HEK293 (cell line): ENCODE measurements around the gene GAPVD1.

Experiments
- HOXD13 ChIP-seq: sonication (generic); formaldehyde crosslinking; IDR thresholded peaks from 2 replicates; pipeline ENCODE4 v1.8.0; 2022; ENCODE audit warnings: missing genetic modification reagents, borderline replicate concordance
- KLF16 ChIP-seq: fragments of 450-650 bp; formaldehyde crosslinking; IDR thresholded peaks from 2 replicates; pipeline ENCODE4 v1.5.1; 2017; ENCODE audit warnings: missing biosample characterization, missing genetic modification characterization
- KLF17 ChIP-seq: fragments of 450-650 bp; formaldehyde crosslinking; IDR thresholded peaks from 2 replicates; pipeline ENCODE4 v1.5.1; 2016; ENCODE audit warnings: missing biosample characterization, missing genetic modification characterization
- PBX3 ChIP-seq: sonication (generic); formaldehyde crosslinking; IDR thresholded peaks from 2 replicates; pipeline ENCODE4 v1.8.1; 2022; ENCODE audit warnings: mild to moderate bottlenecking, moderate library complexity, missing genetic modification reagents
- SP3 ChIP-seq: fragments of 450-650 bp; formaldehyde crosslinking; IDR thresholded peaks from 2 replicates; pipeline ENCODE4 v1.5.1; 2016; ENCODE audit warnings: missing biosample characterization, missing genetic modification characterization
- ZBTB7A ChIP-seq: fragments of 450-650 bp; formaldehyde crosslinking; IDR thresholded peaks from 2 replicates; pipeline ENCODE4 v1.5.1; 2016; ENCODE audit warnings: low read depth, missing biosample characterization, missing genetic modification characterization
- ZFP69B ChIP-seq: fragments of 450-650 bp; formaldehyde crosslinking; IDR thresholded peaks from 2 replicates; pipeline ENCODE4 v1.5.1; 2016; ENCODE audit warnings: missing biosample characterization, missing genetic modification characterization
- ZNF133 ChIP-seq: fragments of 450-650 bp; formaldehyde crosslinking; IDR thresholded peaks from 2 replicates; pipeline ENCODE4 v1.5.1; 2016; ENCODE audit warnings: missing biosample characterization, missing genetic modification characterization
- ZNF146 ChIP-seq: fragments of 450-650 bp; formaldehyde crosslinking; IDR thresholded peaks from 2 replicates; pipeline ENCODE4 v1.5.1; 2016; ENCODE audit warnings: missing biosample characterization, missing genetic modification characterization
- ZNF184 ChIP-seq: fragments of 450-650 bp; IDR thresholded peaks from 2 replicates; pipeline ENCODE4 v1.5.1; 2018; ENCODE audit warnings: missing biosample characterization, mild to moderate bottlenecking, missing genetic modification characterization
- ZNF214 ChIP-seq: fragments of 450-650 bp; formaldehyde crosslinking; IDR thresholded peaks from 2 replicates; pipeline ENCODE4 v1.5.1; 2017; ENCODE audit warnings: missing biosample characterization, mild to moderate bottlenecking, missing genetic modification characterization, borderline replicate concordance
- ZNF350 ChIP-seq: fragments of 450-650 bp; formaldehyde crosslinking; IDR thresholded peaks from 2 replicates; pipeline ENCODE4 v1.5.0; 2017; ENCODE audit warnings: missing biosample characterization, mild to moderate bottlenecking, missing genetic modification characterization
- ZNF354C ChIP-seq: fragments of 450-650 bp; formaldehyde crosslinking; IDR thresholded peaks from 2 replicates; pipeline ENCODE4 v1.5.1; 2016; ENCODE audit warnings: missing biosample characterization, missing genetic modification characterization, low read depth, borderline replicate concordance
- ZNF362 ChIP-seq: fragments of 450-650 bp; formaldehyde crosslinking; IDR thresholded peaks from 2 replicates; pipeline ENCODE4 v1.5.1; 2016; ENCODE audit warnings: missing biosample characterization, missing genetic modification characterization
- ZNF514 ChIP-seq: fragments of 450-650 bp; formaldehyde crosslinking; IDR thresholded peaks from 2 replicates; pipeline ENCODE4 v1.5.1; 2016; ENCODE audit warnings: missing biosample characterization, missing genetic modification characterization
- ZNF518A ChIP-seq: fragments of 450-650 bp; formaldehyde crosslinking; conservative IDR thresholded peaks from 2 replicates; pipeline ENCODE4 v1.5.1; 2016; ENCODE audit warnings: low read depth, missing biosample characterization, missing genetic modification characterization
- ZNF529 ChIP-seq: fragments of 450-650 bp; formaldehyde crosslinking; IDR thresholded peaks from 2 replicates; pipeline ENCODE4 v1.5.1; 2017; ENCODE audit warnings: missing genetic modification characterization, missing biosample characterization; ENCODE audit not compliant: insufficient replicate concordance
- ZNF544 ChIP-seq: fragments of 450-650 bp; formaldehyde crosslinking; IDR thresholded peaks from 2 replicates; pipeline ENCODE4 v1.5.0; 2017; ENCODE audit warnings: missing biosample characterization, missing genetic modification characterization
- ZNF571 ChIP-seq: fragments of 450-650 bp; formaldehyde crosslinking; IDR thresholded peaks from 2 replicates; pipeline ENCODE4 v1.5.0; 2017; ENCODE audit warnings: missing biosample characterization, missing genetic modification characterization
- ZNF623 ChIP-seq: fragments of 450-650 bp; formaldehyde crosslinking; IDR thresholded peaks from 2 replicates; pipeline ENCODE4 v1.5.1; 2016; ENCODE audit warnings: missing biosample characterization, missing genetic modification characterization
- ZSCAN4 ChIP-seq: fragments of 450-650 bp; formaldehyde crosslinking; IDR thresholded peaks from 2 replicates; pipeline ENCODE4 v1.5.1; 2017; ENCODE audit warnings: missing biosample characterization, missing genetic modification characterization
- TF ChIP-seq, protein P1 (sequence below): fragments of 450-650 bp; formaldehyde crosslinking; IDR thresholded peaks from 2 replicates; pipeline ENCODE4 v1.5.1; 2016; ENCODE audit warnings: missing biosample characterization, missing genetic modification characterization
- TF ChIP-seq, protein P2 (sequence below): fragments of 450-650 bp; formaldehyde crosslinking; IDR thresholded peaks from 2 replicates; pipeline ENCODE4 v1.5.1; 2016; ENCODE audit warnings: missing biosample characterization, missing genetic modification characterization

The GAPVD1 gene

DNA sequence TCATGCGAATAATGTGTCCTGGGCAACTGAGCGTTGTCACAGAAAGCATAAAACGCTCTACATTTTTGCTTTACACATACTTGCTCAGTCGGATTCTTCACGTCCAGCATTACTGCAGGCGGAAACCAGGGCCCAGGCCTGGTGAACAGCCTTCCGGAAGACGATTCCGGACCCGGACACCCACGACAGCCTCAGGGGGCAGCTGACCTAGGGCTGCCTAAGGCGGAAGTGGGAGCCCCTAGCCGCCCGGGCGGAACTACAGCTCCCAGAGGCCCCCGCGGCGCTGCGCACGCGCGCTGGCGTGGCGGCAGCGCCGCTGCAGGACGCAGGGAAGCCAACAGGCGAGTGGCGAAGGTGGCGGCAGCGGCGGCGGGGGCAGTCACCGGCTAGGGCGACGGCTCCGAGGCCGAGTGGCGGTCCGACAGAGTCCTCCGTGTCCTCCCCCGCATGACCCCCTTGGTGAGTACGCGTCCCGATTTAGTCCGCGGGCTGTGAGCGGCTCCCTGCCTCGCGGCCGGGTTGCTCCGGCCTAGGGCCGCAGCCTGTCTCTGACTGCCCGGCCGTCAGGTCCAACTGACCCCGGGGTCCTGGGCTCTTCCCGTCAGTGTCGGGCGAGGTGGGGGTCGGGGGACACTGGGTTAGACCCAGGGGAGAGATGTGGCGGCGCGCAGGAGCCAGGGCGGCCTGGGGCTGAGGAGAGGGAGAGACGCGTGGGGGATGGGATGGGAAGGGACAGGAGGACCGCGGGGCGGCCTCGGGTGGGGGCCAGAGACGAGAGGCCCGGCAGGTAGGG, at the start of gene GAPVD1 (continued):
- TF ChIP-seq ZNF214 (no peak), ZFP69B (tag by site-specific recombination) (no peak), ZNF146 (tag by site-specific recombination) (no peak), KLF17 (tag by site-specific recombination) (no peak), ZNF133 (tag by site-specific recombination) (no peak), ZNF623 (tag by site-specific recombination) (no peak), ZNF184 (tag by site-specific recombination) (no peak), ZNF514 (tag by site-specific recombination) (no peak), ZBTB7A (tag by site-specific recombination) (no peak), HOXD13 (CRISPR knock-in tag) (no peak), ZNF529 (tag by site-specific recombination) (no peak), ZNF544 (tag by site-specific recombination) (no peak), ZSCAN4 (tag by site-specific recombination) (no peak), ZNF571 (no peak), PBX3 (0 out of 2 replicates have a peak, but pooled peaks have one; percentile 28), ZNF354C (tag by site-specific recombination) (no peak), ZNF518A (tag by site-specific recombination) (peak; percentile 71), SP3 (tag by site-specific recombination) (no peak), KLF16 (no peak), ZNF350 (no peak), ZNF362 (tag by site-specific recombination) (no peak)
- TF ChIP-seq, protein P1, sequence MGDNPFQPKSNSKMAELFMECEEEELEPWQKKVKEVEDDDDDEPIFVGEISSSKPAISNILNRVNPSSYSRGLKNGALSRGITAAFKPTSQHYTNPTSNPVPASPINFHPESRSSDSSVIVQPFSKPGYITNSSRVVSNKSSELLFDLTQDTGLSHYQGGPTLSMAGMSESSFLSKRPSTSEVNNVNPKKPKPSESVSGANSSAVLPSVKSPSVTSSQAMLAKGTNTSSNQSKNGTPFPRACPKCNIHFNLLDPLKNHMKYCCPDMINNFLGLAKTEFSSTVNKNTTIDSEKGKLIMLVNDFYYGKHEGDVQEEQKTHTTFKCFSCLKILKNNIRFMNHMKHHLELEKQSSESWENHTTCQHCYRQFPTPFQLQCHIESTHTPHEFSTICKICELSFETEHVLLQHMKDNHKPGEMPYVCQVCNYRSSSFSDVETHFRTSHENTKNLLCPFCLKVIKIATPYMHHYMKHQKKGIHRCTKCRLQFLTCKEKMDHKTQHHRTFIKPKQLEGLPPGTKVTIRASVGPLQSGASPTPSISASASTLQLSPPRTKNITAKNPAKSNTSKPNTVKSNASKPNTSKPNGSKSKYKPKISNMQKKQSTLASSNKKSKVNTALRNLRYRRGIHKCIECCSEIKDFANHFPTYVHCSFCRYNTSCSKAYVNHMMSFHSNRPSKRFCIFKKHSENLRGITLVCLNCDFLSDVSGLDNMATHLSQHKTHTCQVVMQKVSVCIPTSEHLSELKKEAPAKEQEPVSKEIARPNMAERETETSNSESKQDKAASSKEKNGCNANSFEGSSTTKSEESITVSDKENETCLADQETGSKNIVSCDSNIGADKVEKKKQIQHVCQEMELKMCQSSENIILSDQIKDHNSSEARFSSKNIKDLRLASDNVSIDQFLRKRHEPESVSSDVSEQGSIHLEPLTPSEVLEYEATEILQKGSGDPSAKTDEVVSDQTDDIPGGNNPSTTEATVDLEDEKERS (tag by site-specific recombination), result no peak
- TF ChIP-seq, protein P2, sequence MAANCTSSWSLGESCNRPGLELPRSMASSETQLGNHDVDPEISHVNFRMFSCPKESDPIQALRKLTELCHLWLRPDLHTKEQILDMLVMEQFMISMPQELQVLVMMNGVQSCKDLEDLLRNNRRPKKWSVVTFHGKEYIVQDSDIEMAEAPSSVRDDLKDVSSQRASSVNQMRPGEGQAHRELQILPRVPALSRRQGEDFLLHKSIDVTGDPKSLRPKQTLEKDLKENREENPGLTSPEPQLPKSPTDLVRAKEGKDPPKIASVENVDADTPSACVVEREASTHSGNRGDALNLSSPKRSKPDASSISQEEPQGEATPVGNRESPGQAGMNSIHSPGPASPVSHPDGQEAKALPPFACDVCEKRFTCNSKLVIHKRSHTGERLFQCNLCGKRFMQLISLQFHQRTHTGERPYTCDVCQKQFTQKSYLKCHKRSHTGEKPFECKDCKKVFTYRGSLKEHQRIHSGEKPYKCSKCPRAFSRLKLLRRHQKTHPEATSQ (tag by site-specific recombination), result peak; percentile 35; the same call in 1 of the 2 replicates
